H1 (cell line): ENCODE data around the gene HTR3C.

Experiments used
- ASH2L ChIP-seq: fragments of 200-600, 300-600 bp; sonication (generic); IDR thresholded peaks from one replicate; pipeline ENCODE4 v1.7.1; 2017; ENCODE audit warnings: low read length
- EZH2 ChIP-seq: fragments of 200-600 bp; sonication (generic); IDR thresholded peaks from 2 replicates; pipeline ENCODE4 v1.7.1; 2012; ENCODE audit warnings: low read depth, mild to moderate bottlenecking, moderate library complexity, low read length, inconsistent platforms; ENCODE audit not compliant: severe bottlenecking
- GABPA ChIP-seq: IDR thresholded peaks from 2 replicates; pipeline ENCODE4 v1.6.1; 2011; ENCODE audit warnings: mild to moderate bottlenecking, low read length, moderate library complexity, borderline replicate concordance; ENCODE audit not compliant: insufficient read depth
- HDAC2 ChIP-seq, 2 experiments: fragments of 300-600 bp in 1 of 2; sonication (generic) in 1 of 2; IDR thresholded peaks; 2 replicates each; pipeline ENCODE4 v1.6.1; 2011 to 2012; ENCODE audit warnings: low read depth in 2 of 2, low read length in 2 of 2, mild to moderate bottlenecking in 2 of 2, moderate library complexity in 2 of 2, borderline replicate concordance in 1 of 2, inconsistent platforms in 1 of 2
- RNF2 ChIP-seq: fragments of 200-900, 300-1000 bp; sonication (generic); IDR thresholded peaks from 2 replicates; pipeline ENCODE4 v1.7.1; 2016; ENCODE audit warnings: borderline replicate concordance, low read depth, mild to moderate bottlenecking, antibody characterized with exemption, low read length; ENCODE audit not compliant: poor library complexity, severe bottlenecking; ENCODE audit errors: missing control alignments
- SIN3A ChIP-seq, 2 experiments: IDR thresholded peaks in 1 of 2; conservative IDR thresholded peaks in 1 of 2; 2 replicates each; pipeline ENCODE4 v1.6.1; 2011 to 2012; ENCODE audit warnings: low read length in 2 of 2, improper control_type of control experiment in 1 of 2, low read depth in 1 of 2, mild to moderate bottlenecking in 1 of 2
- SRF ChIP-seq: IDR thresholded peaks from 2 replicates; pipeline ENCODE4 v1.6.1; 2011; ENCODE audit warnings: mild to moderate bottlenecking, low read depth, low read length, moderate library complexity
- TCF12 ChIP-seq: IDR thresholded peaks from 2 replicates; pipeline ENCODE4 v1.6.1; 2011; ENCODE audit warnings: low read depth, mild to moderate bottlenecking, low read length
- TF ChIP-seq, protein P1 (sequence below): IDR thresholded peaks from 2 replicates; pipeline ENCODE4 v1.6.1; 2011; ENCODE audit warnings: low read length, improper control_type of control experiment
- TF ChIP-seq, protein P2 (sequence below), 3 experiments: IDR thresholded peaks; 1 replicate in 2 of 3; 2 replicates in 1 of 3; pipeline versions ENCODE4 v1.5.1 to v1.6.1; 2011; ENCODE audit warnings: low read length in 3 of 3, mild to moderate bottlenecking in 3 of 3, inconsistent platforms in 2 of 3, low read depth in 1 of 3, moderate library complexity in 1 of 3; ENCODE audit not compliant: insufficient read depth in 1 of 3; ENCODE audit errors: control extremely low read depth in 1 of 3
- TF ChIP-seq, protein P3 (sequence below): IDR thresholded peaks from 2 replicates; pipeline ENCODE4 v1.6.1; 2011; ENCODE audit warnings: low read depth, mild to moderate bottlenecking, low read length; ENCODE audit not compliant: insufficient read depth
- TF ChIP-seq, protein P4 (sequence below): IDR thresholded peaks from 2 replicates; pipeline ENCODE4 v1.6.1; 2012; ENCODE audit warnings: inconsistent platforms

DNA sequence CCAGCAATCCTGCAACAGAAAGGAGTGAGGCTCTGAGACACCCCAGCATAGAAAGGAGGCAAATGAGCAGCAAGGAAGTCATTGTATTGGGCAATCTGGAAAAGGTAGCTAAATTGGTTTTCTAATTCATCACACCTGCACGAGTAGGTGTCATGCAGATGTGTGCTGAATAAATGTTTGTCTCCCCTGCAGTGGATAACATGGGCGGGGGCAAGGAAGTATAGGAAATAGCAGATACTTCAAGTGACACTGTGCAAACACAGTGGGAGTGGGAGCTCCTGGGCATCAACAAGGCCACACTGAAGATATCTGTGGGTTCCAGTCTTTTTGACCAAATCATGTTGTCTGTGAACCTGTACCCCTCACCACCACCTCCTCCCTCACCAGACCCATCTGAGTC, 29.6 kb downstream of the HTR3C start:
- TF ChIP-seq GABPA = no peak
- TF ChIP-seq ASH2L = no peak
- TF ChIP-seq, protein P1, sequence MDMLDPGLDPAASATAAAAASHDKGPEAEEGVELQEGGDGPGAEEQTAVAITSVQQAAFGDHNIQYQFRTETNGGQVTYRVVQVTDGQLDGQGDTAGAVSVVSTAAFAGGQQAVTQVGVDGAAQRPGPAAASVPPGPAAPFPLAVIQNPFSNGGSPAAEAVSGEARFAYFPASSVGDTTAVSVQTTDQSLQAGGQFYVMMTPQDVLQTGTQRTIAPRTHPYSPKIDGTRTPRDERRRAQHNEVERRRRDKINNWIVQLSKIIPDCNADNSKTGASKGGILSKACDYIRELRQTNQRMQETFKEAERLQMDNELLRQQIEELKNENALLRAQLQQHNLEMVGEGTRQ = no peak
- no peak for TF ChIP-seq RNF2
- TF ChIP-seq, protein P2, sequence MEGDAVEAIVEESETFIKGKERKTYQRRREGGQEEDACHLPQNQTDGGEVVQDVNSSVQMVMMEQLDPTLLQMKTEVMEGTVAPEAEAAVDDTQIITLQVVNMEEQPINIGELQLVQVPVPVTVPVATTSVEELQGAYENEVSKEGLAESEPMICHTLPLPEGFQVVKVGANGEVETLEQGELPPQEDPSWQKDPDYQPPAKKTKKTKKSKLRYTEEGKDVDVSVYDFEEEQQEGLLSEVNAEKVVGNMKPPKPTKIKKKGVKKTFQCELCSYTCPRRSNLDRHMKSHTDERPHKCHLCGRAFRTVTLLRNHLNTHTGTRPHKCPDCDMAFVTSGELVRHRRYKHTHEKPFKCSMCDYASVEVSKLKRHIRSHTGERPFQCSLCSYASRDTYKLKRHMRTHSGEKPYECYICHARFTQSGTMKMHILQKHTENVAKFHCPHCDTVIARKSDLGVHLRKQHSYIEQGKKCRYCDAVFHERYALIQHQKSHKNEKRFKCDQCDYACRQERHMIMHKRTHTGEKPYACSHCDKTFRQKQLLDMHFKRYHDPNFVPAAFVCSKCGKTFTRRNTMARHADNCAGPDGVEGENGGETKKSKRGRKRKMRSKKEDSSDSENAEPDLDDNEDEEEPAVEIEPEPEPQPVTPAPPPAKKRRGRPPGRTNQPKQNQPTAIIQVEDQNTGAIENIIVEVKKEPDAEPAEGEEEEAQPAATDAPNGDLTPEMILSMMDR (IDR thresholded peaks at IDR 0.05; ENCODE audit: control extremely low read depth in 1 of 3, insufficient read depth in 1 of 3, low read depth in 1 of 3, low read length in 3 of 3) = no peak
- no peak for TF ChIP-seq TCF12
- TF ChIP-seq HDAC2 (IDR thresholded peaks at IDR 0.05; ENCODE audit: borderline replicate concordance in 1 of 2, low read depth in 2 of 2, low read length in 2 of 2) = no peak
- TF ChIP-seq SRF = no peak
- no peak for TF ChIP-seq SIN3A (conservative IDR thresholded peaks at IDR 0.05 in 1 of 2, IDR thresholded peaks at IDR 0.05 in 1 of 2; ENCODE audit: low read depth in 1 of 2, low read length in 2 of 2)
- TF ChIP-seq, protein P3, sequence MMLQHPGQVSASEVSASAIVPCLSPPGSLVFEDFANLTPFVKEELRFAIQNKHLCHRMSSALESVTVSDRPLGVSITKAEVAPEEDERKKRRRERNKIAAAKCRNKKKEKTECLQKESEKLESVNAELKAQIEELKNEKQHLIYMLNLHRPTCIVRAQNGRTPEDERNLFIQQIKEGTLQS = no peak
- TF ChIP-seq EZH2 = no peak
- TF ChIP-seq, protein P4, sequence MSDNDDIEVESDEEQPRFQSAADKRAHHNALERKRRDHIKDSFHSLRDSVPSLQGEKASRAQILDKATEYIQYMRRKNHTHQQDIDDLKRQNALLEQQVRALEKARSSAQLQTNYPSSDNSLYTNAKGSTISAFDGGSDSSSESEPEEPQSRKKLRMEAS = no peak
